A673 (cell line): Measurements from ENCODE around the gene THBS1.

Experiments
- CTCF ChIP-seq: fragments of 300-800, 200-600 bp; sonication (generic); conservative IDR thresholded peaks from 2 replicates; pipeline ENCODE4 v1.5.1; 2017; ENCODE audit warnings: low read depth, mild to moderate bottlenecking, antibody characterized with exemption, low read length, moderate library complexity, mixed read lengths
- EZH2 ChIP-seq: fragments of 200-600 bp; sonication (generic); IDR thresholded peaks from 2 replicates; pipeline ENCODE4 v1.6.1; 2017; ENCODE audit warnings: borderline replicate concordance, low read depth, mild to moderate bottlenecking, mixed read lengths, antibody characterized with exemption, low read length; ENCODE audit not compliant: poor library complexity, severe bottlenecking

GRCh38 chr15:39553947-39554693 lies 26.8 kb upstream of the THBS1 start:
- TF ChIP-seq EZH2 (no peak), CTCF (no peak)
